DMS153 treated with DMSO at 0.1 percent for 48 hours (cell line): ENCODE measurements around the gene ADGRE2.
"Not testable (repeated sequence)": the region's sequence is repeated elsewhere in the genome, so short reads cannot be mapped to it uniquely, and the experiment has no call there.

Experiments used
- DNase-seq: peaks from one replicate; lab custom pipeline; 2025; ENCODE audit not compliant: unreplicated experiment; lab: John Stamatoyannopoulos, UW

Gene ADGRE2

DNA sequence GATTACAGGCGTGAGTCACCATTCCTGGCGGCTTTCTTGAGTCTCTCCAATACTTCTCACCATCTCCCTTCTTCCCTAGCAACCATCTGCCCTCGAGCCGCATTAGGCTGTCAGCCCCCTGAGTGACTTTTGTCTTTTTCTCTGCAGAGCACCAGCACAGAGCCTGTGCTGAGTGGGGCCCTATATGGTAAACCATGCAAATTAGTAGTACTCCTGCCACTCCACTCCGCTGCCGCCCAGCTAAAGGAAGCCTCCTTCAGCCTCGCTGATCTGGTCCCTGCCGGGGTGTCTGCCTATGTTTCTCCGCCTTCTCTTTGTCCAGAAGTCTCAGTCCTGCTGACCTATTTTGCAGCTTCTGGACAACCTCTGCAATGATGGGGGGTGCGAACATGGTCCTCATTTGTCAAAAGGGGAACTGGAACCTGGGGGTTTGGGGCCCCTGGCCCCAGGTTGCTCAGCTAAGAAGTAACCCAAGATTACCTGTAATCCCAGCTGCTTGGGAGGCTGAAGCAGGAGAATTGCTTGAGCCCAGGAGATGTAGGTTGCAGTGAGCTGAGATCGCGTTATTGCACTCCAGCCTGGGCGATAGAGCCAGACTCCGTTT lies 2.4 kb upstream of the ADGRE2 start:
- DNase-seq, result not testable (repeated sequence)

DNA sequence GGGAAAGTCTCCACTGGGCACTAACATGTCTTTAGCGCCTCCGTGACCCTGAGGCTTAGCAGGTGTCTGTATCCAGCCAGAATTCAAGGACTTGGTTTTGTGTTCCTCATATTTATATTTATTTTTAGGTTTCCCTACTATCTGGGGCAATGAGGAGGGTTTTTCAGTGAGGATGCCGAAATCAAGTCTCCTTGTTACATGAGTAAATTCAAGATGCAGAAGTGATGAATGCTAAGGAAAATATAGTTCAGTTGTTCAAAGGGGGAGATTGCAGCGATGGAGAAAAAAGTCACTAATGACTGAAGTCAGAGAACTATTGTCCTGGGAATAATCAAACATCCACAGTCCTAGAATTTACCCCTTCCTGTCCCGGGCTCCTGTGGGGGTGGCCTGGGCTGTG lies 791 bp upstream of the ADGRE2 start:
- no peak for DNase-seq

- DNase-seq, result not testable (repeated sequence)
These were observed 715 bp downstream of the ADGRE2 start for GRCh38 chr19:14777645-14778044.

DNA sequence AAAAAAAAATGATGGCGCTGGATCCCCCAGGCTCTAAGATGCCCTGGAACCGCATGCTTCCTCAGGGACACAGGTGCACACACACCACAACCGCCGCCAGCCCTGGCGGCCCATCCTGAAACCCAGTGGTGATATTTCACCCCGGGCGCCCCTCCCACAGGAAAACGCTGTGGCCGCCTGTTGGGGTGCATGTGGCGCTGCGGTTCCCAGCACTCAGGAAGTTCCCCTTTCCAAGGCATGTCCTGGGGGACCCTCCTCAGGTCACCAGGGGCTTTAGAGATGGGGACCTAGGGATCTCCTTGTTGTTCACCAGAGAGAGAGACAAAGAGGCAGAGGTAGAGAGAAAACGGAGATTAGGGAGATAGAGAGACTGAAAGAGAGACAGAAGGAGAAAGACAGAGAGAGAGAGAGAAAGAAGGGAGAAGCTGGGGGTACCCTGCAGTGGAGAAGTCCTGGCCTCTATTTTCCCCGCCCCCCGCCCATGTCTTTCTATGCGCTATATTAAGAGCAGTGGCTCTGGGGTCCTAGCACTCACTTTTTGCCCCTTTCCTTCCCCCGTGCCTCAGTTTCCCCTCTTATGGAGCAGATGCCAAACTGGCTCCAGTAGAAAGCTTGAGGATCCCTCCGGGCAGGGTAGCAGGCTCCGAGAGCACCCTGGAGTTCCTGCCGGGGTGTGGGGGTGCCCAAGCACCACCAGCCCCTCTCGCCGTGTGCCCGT lies 2.3 kb downstream of the ADGRE2 start:
- no peak for DNase-seq

DNA sequence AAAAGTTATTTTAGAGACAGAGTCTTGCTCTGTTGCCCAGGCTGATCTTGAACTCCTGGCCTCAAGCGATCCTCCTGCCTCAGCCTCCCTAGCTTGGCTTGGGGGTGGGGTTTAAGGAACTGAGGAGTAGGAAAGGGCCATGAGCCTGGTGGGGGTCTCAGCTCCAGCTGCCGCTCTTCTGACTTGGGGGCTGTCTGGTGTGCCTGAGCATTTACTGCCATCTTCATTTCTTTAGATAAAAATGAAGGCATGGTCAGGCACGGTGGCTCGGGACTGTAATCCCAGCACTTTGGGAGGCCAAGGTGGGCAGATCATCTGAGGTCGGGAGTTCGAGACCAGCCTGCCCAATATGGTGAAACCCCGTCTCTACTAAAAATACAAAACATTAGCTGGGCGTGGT lies 3.0 kb downstream of the ADGRE2 start:
- DNase-seq, result not testable (repeated sequence)

DNA sequence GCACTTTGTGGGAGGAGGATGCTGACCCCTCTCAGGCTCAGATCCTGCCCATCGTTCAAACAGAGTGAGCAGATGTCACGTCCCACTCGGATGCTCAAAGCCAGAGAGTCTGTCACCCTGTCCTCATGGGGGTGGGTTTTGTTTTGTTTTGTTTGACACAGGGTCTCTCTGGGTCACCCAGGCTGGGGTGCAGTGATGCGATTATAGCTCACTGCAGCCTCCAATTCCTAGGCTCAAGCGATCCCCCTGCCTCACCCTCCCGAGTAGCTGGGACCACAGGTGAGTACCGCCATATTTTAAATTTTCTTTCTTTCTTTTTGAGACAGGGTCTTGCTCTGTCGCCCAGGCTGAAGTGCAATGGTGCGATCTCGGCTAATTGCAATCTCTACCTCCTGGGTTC lies 4.0 kb downstream of the ADGRE2 start:
- no peak for DNase-seq

GRCh38 chr19:14773722-14774121 lies 4.6 kb downstream of the ADGRE2 start:
- DNase-seq, result not testable (repeated sequence)

DNA sequence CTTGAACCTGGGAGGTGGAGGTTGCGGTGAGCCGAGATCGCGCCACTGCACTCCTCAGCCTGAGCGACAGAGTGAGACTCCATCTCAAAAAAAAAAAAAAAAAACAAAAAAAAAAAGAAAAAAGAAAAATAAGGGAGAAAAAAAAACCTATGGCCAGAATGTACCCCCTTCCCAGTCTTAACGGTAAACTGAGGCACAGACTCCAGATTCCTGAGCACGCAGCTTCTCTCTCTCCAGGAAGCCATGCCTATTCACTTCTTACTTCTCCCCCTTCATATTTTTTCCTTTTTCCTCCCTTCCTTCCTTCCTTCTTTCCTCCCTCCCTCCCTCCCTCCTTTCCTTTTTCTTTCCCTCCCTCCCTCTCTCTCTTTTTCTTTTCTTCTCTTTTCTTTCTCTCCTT lies 5.4 kb downstream of the ADGRE2 start:
- DNase-seq, result no peak

- DNase-seq, result no peak
These were observed 5.9 kb downstream of the ADGRE2 start for GRCh38 chr19:14772467-14772866.

DNA sequence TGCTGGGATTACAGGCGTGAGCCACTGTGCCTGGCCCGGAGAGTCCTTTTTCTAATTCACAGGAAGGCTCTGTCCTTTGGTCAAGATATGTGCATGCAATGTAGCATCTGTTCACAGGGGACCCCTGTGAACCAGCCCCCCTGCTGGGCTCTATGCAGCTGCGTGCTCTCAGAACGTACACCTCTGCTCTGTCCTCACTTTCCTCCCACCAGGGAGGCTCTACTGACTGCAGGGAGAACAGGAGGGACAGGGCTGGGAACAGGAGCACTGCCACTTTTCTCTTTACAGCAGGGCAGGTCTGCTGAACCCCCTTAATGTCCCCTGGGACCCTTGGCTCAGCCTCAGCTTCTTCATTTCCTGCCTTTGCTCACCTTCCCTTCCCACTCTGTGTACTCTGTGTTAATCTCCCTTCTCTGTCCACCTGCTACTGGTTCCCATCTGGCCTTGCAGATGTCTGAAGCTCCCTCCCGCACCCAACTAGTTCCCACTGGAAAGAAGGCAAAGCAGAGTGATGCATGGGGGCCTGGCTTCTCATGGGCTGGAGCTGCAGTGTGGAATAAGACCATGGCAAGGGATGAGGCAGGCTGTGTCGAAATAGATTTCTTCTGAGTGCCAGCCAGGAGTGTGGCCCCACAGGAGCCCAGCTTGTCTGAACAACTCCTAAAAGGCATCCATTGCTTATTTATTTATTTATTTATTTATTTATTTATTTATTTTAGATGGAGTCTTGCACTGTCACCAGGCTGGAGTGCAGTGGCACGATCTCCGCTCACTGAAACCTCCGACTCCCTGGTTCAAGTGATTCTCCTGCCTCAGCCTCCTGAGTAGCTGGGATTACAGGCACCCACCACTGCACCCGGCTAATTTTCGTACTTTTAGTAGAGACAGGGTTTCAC lies 7.2 kb downstream of the ADGRE2 start:
- DNase-seq, result no peak

- no peak for DNase-seq
These were observed 8.2 kb downstream of the ADGRE2 start for GRCh38 chr19:14770136-14770535.

GRCh38 chr19:14769201-14769600 lies 9.2 kb downstream of the ADGRE2 start:
- no peak for DNase-seq

GRCh38 chr19:14768001-14768400 lies 10.4 kb downstream of the ADGRE2 start:
- DNase-seq, result no peak

DNA sequence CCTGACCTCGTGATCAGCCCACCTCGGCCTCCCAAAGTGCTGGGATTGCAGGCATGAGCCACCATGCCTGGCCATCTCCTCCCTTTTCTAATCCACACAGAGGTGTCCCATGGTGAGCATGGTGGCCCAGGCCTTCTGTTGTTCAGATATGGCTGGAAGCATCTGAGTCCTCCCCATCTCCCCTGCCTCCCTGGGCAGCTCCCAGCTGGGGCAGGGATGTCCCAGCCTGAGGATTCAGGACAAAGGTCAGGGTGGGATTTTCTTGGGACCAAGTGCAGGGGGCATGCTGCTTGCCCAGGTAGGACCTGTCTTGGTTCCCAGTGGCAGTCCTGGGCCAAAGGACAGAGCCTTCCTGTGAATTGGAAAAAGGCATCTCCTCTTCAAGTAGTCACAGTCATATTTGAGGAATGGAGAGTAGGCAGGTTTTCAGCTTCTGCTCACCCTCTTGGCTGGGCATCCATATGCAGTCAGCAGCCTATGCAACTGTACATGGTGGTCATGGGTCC lies 10.8 kb downstream of the ADGRE2 start:
- DNase-seq, result no peak

DNA sequence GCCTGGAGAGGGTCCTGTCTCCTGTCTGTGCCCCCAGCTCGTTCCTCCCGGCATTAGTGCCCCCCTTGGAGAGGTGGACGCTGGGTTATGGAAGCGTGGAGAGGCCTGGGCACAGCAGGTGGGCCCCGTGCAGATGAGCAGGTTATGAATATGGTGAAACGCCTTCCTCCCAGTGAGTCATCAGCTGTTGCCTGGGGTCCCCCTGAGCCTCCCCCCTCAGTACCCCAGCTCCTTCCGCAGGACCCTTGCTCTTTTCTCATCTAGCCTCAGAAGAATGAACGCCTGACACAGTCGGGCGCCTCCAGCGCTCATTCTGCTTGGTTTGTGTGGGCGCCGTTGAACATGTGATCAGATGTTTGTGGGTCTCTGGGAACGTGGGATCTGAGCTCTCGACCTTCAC lies 12.5 kb downstream of the ADGRE2 start:
- not testable (repeated sequence) for DNase-seq

DNA sequence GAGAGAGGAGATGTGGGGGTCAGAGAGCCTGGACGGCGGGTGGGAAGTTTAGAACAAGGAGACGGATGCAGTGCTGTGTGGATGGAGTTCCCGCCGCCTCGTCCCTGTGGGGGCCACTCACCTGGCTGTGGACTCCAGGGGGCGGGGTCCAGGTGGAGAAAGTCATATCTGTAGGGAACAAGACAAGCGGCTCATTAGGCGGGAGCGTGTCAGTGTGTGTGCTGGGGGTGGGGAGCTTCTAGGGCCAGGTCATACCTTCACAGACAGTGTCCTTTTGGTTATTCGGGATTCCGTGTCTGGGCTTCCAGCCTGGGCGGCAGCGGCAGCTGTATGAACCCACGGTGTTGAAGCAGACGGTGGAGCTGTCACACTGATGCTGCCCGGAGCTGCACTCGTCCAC lies 13.0 kb downstream of the ADGRE2 start:
- DNase-seq, result not testable (repeated sequence)

DNA sequence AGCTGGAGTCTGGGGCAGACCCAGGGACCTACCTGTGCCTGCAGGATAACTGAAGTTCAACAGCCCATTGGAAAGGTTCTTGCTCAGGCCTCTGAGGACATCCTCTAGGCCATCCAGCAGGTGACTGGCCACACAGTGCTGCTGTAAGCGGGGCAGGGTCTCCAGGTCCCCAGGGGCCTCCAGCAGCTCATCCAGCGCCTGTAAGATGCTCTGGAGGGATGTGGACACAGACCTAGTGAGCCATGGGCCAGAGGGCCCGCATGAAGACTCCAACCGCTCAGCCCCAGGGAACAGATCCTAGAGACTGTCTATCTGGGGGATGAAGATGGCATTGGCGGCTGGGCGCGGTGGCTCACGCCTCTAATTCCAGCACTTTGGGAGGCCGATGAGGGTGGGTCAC lies 14.0 kb downstream of the ADGRE2 start:
- no peak for DNase-seq

- no peak for DNase-seq
These were observed 14.7 kb downstream of the ADGRE2 start for GRCh38 chr19:14763497-14764145.

DNA sequence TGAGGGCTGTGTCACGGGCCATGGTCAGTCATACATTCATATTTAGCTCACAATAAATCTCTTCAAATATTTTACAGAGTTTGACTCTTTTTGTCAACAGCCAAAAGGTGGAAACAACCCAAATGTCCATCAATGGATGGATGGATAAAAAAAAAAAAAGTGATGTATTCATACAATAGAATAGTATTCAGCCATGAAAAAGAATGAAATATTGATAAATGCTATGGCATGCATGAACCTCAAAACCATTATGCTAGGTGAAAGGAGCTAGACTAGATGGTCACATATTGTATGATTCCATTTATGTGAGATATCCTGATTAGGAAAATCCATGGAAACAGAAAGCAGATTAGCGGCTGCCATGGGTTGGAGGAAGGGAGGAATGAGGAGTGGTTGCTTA lies 16.2 kb downstream of the ADGRE2 start:
- no peak for DNase-seq

DNA sequence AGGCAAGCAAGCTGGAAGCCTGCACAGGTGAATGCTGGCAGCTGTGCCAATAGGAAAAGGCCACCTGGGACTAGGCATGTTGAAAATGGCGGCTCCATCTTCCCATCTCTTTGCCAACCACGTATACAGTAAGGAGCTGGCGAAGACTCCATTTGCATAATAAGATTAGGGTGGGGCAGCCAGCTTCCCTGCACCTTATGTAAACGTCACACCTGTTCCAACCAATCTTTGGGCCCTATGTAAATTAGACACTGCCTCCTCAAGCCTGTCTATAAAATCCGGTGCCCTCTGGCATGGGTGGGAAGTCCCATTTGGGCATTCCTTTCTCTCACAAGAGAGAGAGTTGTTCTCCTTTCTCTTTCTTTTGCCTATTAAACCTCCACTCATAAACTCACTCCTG lies 16.8 kb downstream of the ADGRE2 start:
- DNase-seq, result no peak

DNA sequence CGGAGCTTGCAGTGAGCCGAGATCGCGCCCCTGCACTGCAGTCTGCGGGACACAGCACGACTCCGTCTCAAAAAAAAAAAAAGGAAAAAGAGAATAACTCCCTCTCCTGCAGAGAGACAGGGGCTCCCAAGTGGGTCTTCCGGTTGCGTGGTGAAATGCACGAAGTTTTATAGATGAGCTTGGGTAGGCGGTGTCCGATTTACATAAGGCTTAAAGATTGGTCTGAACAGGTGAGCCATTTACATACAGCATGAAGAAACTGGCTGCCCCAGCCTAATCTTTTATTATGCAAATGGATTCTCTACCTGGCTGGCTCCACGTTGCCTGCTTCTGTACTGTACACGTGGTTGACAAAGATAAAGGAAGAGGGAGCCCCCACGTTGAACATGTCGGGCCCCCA lies 19.5 kb downstream of the ADGRE2 start:
- no peak for DNase-seq
